ENCODE data around the gene FLNC.

Gene FLNC

GRCh38 chr7:128863433-128863989 lies 33.3 kb downstream of the FLNC start:
- peak; percentile 84 for DNase-seq (ENCODE audit: low spot score)

GRCh38 chr7:128865303-128865702 lies 35.1 kb downstream of the FLNC start:
- no peak for DNase-seq (ENCODE audit: low spot score)

DNA sequence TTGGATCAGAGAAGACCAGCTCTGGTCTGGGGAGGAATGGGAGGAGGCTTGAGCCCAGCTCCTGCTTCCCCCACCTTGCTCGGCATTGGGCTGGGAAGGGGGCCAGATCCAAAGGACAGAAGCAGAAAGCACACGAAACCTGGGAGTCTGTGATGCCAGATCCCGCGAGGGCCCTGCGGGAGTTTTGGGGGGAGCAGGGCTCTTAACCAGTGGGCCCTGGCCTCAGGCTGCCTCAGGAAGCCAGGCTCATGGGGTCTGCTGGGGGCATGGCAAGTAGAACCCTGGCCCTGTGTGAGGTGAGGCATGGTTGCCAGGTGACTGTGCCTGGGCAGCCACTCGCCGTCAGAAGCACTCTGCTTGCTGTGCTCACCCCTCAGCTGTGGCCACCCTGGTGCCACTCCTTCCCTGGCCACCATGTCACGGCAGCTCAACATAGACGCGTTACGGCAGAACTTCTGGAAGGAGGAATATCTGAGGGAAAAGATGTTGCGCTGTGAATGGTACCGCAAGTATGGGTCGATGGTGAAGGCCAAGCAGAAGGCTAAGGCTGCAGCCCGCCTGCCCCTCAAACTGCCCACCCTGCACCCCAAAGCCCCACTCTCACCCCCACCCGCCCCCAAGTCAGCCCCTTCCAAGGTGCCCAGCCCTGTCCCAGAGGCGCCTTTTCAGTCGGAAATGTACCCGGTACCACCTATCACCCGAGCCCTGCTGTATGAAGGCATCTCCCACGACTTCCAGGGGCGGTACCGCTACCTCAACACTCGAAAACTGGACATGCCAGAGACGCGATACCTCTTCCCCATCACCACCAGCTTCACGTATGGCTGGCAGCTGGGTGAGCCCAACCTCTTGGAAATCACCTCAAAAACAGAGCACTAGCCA lies 36.0 kb downstream of the FLNC start:
- no peak for DNase-seq (ENCODE audit: low spot score)

- DNase-seq (ENCODE audit: low spot score): no peak
Measured at GRCh38 chr7:128867241-128867640, 37.0 kb downstream of the FLNC start.

- no peak for DNase-seq (ENCODE audit: low spot score)
Measured at GRCh38 chr7:128867842-128868623, 37.8 kb downstream of the FLNC start.

DNA sequence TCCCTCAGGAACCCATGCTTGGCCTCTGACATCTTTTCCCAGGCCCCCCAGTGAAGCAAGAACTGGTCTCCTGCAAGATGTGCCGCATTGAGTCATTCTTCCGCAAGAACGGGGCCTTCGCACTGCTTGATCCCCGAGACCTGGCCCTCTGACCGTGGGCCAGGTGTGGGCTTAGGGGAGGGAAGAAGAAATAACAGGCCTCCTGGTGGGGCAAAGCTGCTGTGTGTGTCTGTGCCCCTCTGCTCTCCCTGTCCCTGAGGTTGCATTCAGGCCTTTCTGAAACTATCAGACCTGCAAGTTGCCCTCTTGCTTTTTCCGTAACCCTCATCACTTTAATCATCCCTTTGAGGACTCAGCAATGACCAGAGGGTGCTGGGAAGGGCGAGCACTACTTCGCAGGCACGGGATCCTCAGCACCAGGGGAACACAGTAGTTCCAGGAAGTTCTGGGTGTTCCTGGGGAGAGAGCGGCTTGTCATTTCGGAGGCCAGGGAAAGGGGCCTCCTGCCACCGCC lies 38.5 kb downstream of the FLNC start:
- DNase-seq (ENCODE audit: low spot score): no peak

- DNase-seq (ENCODE audit: low spot score): peak; percentile 39
Measured at GRCh38 chr7:128869138-128869943, 39.1 kb downstream of the FLNC start.

DNA sequence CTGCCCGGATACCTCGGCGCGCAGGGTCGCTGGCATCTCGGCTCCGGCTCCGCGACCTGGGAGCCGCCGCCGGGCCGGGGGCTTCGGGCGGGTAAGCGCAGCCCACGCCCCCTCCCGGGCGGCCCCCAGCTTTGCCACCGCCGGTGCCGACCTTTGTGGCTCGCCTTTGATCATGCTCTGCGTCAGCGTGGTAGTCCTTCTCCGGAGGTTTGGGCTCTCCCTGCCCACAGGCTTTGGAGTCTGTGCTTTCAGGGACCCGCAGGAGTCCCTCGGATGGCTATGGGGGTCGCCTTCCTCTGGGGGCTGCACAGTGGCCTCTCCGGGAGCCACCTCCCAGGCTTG lies 39.7 kb downstream of the FLNC start:
- DNase-seq (ENCODE audit: low spot score): no peak

- DNase-seq (ENCODE audit: low spot score): no peak
Measured at GRCh38 chr7:128871050-128871449, 40.8 kb downstream of the FLNC start.

- DNase-seq (ENCODE audit: low spot score): no peak
Measured at GRCh38 chr7:128872394-128872824, 42.2 kb downstream of the FLNC start.

DNA sequence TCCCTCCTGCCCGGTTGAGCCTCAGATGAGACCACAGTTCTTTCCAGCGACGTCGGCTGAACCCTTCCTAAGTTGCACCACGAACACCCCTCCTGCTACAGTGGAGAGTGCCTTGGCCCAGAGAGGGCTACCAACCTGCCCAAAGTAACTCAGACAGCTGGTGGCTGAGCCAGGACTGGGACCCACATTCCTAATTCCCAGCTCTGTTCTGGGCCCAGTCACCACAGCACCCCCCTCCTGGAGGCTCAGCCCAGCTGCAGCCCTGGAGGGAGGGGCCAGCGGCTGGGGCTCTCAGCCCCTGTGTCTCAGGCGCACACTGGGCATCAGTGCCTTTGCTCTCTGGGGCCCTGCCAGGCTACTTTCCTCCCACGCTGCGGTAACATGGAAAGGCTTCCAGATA lies 43.0 kb downstream of the FLNC start:
- DNase-seq (ENCODE audit: low spot score): no peak

DNA sequence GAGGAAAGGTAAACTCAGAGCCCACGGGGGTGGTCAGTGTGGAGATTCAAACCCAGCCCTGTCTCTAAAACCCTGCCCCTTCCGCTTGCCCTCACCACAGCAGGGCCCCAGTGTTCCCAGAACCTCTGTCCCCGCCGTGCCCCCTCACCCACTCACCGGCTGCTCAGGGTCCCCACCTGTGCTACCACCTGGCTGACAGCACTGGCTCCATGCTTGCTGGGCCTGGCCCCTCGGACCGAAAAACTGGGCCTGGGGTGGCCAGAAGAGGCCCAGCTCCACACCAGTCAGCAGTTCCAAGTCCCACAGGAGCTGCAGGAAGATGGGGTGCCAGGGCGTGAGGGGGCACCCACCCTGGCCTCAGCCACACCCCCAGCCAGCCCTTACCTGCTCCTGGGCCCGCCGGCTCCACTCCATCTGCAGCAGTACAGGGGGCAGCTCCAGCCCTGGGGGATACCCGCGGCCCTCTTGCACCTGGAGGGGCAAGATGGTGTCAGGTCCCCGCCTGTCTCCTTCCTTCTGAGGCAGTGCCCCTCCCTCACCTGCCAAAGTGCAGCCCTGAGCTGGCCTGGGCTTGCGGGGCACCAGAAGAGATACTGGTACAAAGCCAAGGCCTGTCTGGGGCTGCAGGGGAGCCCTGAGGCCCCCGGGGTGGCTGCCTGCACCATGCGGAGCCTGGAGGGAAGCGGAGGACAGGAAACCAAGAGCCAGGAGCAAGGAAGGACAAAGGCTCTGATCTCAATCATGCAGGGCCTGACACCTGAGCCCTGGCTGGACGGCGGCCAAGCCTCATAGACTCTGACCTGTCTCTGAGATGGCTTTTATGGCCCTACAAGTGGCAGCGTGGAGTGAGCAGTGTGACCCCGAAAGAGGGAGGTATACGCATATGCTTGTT lies 44.2 kb downstream of the FLNC start:
- DNase-seq (ENCODE audit: low spot score): no peak

DNA sequence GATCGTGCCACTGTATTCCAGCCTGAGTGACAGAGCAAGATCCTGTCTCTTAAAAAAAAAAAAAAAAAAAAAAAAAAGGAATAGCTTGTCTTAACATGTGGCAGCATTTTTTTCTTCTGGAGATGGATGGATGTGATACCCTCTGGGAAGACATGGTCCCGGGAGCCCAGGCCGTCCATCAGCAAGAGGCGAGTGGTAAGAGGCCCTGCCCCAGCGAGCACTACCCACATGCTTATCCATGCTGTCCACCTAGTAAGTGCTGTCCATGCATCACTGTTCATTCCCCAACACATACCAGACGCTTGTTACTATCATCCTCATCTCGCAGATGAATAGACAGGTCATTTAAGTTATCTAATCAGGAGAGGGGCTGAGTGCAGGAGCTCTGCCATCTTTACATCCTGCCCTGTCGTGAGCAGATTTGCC lies 45.3 kb downstream of the FLNC start:
- DNase-seq (ENCODE audit: low spot score): no peak

DNA sequence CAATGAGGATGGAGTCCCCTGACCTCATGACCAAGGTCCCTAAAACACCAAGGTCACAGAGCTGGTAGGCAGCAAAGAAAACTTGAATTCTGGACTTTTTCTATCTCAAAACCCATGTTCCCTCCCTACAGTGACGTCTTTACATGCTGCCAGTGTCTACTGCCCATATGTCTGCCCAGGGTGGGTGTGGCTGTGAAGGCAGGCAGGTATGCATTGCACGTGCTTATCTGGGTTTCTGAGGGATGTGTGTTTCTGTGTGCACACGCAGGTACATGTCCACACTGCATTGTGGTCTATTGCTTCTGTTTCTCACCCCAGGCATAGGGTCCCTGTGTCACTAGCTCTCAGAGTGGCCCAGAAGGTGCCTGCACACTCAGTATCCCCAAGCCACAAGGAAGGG lies 45.9 kb downstream of the FLNC start:
- no peak for DNase-seq (ENCODE audit: low spot score)

GRCh38 chr7:128876586-128876977 lies 46.4 kb downstream of the FLNC start:
- no peak for DNase-seq (ENCODE audit: low spot score)

DNA sequence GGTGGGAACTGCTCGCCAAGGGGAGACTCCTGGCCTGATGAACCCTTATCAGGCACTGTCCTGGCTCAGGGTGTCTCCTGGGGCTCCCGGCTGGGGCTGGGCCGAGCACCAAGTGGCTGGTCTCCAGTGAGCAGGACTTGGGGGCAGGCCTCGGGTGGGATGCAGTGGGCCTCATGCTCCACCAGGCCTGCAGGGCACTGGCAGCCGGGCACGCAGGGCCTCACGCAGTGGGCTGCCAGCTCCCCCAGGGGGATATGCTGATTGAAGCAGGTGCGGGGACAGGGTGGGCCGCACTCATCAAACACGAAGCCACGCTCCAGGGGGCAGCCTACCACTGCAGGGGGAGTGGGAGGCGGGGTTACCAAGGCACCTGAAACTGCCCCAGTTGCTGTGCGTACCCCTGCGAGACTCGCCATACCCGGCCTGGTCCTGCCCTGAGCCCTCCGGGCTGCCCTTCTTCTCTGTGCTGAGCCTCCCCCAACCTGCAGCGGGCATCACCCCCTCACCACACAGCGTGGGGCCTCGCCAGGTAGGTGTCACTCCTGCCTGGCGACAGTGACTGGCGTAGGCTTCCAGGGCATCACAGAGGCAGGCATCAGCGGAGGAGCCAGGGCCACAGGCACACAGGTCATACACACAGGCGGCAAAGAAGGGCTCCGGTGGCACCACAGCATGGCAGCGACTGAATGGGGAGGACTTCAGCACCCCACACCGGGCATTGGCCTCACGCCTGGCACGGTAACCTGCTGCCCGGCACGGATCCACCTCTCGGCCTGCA lies 47.0 kb downstream of the FLNC start:
- no peak for DNase-seq (ENCODE audit: low spot score)

DNA sequence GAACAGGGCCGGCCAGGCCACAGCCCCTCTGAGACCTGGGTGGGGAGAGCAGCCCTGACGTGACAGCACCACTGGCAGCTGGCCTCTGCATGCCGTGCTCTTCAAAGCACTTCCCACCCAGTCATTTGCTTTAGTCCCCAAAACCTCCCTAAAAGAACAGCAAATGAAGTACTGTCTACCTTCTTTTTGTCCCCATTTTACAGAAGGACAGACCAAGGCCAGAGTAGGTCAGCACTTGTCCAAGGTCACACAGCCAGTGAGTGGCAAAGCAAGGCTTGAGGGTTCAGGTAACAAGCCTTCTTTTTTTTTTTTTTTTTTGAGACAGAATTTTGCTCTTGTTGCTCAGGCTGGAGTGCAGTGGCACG lies 47.5 kb downstream of the FLNC start:
- no peak for DNase-seq (ENCODE audit: low spot score)

GRCh38 chr7:128878226-128879105 lies 48.3 kb downstream of the FLNC start:
- no peak for DNase-seq (ENCODE audit: low spot score)

DNA sequence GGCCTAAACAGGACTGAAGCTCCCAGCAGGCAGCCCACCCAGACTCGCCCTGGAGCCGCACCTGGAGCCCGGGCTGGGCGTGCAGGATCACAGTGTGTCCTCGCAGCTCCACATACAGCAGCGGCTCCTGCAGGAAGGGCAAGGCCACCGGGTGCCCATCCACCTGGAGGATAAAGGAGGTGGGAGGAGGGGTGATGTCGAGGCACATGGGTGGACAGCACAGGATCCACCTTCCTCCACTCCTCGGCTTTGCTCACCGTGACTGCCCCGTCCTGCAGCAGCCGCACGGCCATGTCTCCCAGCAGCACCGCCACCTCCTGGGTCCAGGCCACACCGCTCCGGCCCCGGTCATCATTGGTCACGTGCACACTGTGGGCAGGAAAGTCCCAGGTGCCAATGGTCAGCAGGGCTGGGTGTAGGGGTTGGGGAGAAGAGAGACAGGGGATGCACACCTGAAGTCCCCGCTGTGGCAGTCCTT lies 49.3 kb downstream of the FLNC start:
- DNase-seq (ENCODE audit: low spot score): no peak
